ENCODE data around the gene YRDC. TPM values are rescaled to one million over a fixed set of nuclear protein-coding genes. Genes with fewer than 3 reads are reported as not detected.

The YRDC gene
- total RNA-seq, 4 donors from 2014 or later = 8.5 to 12.0 (median 10.5) TPM

- Histone ChIP-seq H3K4me1 (peaks cover 0 to 4% of the 10 kb centered on the region in 2 donors), H3K27ac (no peak overlapping the region), H3K4me3 (no peak overlapping the region), H3K9me3 (no peaks in the 10 kb centered on the region), H3K36me3 (no peaks in the 10 kb centered on the region), H3K27me3 (no peaks in the 10 kb centered on the region)
- TF ChIP-seq CTCF (IDR thresholded peaks at IDR 0.05) (no peak), POLR2A (IDR thresholded peaks at IDR 0.05) (no peak)
- DNase-seq = no peak
- intact Hi-C loops (cut with DNase I; ENCODE audit: low total_unique reads) = no loop called here
These were observed 42.4 kb upstream of the YRDC start for GRCh38 chr1:37850352-37850955.

GRCh38 chr1:37849480-37849879 is 41.5 kb upstream of the YRDC start:
- H3K4me3 ChIP-seq = no peak overlapping the region
- no peak for DNase-seq
- TF ChIP-seq CTCF (IDR thresholded peaks at IDR 0.05) (no peak), POLR2A (IDR thresholded peaks at IDR 0.05) (no peak)
- H3K4me1 ChIP-seq = peaks cover 0 to 4% of the 10 kb centered on the region in 2 donors
- no peak overlapping the region for H3K27ac ChIP-seq
- no peaks in the 10 kb centered on the region for H3K36me3 ChIP-seq
- H3K9me3 ChIP-seq = no peaks in the 10 kb centered on the region
- no peaks in the 10 kb centered on the region for H3K27me3 ChIP-seq
- intact Hi-C loops (cut with DNase I; ENCODE audit: low total_unique reads) = no loop called here

GRCh38 chr1:37846647-37847339 is 38.8 kb upstream of the YRDC start:
- no peak for DNase-seq
- intact Hi-C loops (cut with DNase I; ENCODE audit: low total_unique reads) = no loop called here
- TF ChIP-seq POLR2A (IDR thresholded peaks at IDR 0.05) (no peak), CTCF (IDR thresholded peaks at IDR 0.05) (no peak)
- Histone ChIP-seq H3K27me3 (no peaks in the 10 kb centered on the region), H3K27ac (no peak overlapping the region), H3K36me3 (no peaks in the 10 kb centered on the region), H3K9me3 (no peaks in the 10 kb centered on the region), H3K4me3 (no peak overlapping the region), H3K4me1 (peaks cover 0 to 4% of the 10 kb centered on the region in 2 donors)

- Histone ChIP-seq H3K4me3 (no peak overlapping the region), H3K4me1 (no peaks in the 10 kb centered on the region), H3K27me3 (no peaks in the 10 kb centered on the region), H3K9me3 (no peaks in the 10 kb centered on the region), H3K36me3 (no peaks in the 10 kb centered on the region), H3K27ac (no peak overlapping the region)
- intact Hi-C loops (cut with DNase I; ENCODE audit: low total_unique reads) = no loop called here
- TF ChIP-seq POLR2A (IDR thresholded peaks at IDR 0.05) (no peak), CTCF (IDR thresholded peaks at IDR 0.05) (no peak)
- DNase-seq = no peak
These were observed 37.8 kb upstream of the YRDC start for GRCh38 chr1:37845786-37846185.

- TF ChIP-seq POLR2A (IDR thresholded peaks at IDR 0.05) (no peak), CTCF (IDR thresholded peaks at IDR 0.05) (no peak)
- intact Hi-C loops (cut with DNase I; ENCODE audit: low total_unique reads) = no loop called here
These were observed 37.1 kb upstream of the YRDC start for GRCh38 chr1:37845049-37845646.

More at GRCh38 chr1:37845049-37845646, 37.1 kb upstream of the YRDC start:
- H3K9me3 ChIP-seq = no peaks in the 10 kb centered on the region
- H3K4me1 ChIP-seq = no peaks in the 10 kb centered on the region
- H3K27me3 ChIP-seq = no peaks in the 10 kb centered on the region
- H3K4me3 ChIP-seq = no peak overlapping the region
- H3K36me3 ChIP-seq = no peaks in the 10 kb centered on the region
- no peak overlapping the region for H3K27ac ChIP-seq
- DNase-seq = no peak

Data from uterus (tissue), 4 donors.